Measurements from ENCODE around the gene USP28.

The USP28 gene

GRCh38 chr11:113841691-113842090 lies 33.7 kb downstream of the USP28 start:
- no peak for TF ChIP-seq CTCF (IDR thresholded peaks at IDR 0.05; ENCODE audit: control extremely low read depth, extremely low read depth, low read depth, missing control alignments)
- ChIA-PET CTCF (no interaction called here), POLR2A (no interaction called here)
- DNase-seq (ENCODE audit: extremely low spot score): peak; percentile 16

GRCh38 chr11:113840932-113841664 lies 34.3 kb downstream of the USP28 start:
- CTCF ChIA-PET: no interaction called here
- peak; percentile 24 for DNase-seq (ENCODE audit: extremely low spot score)
- POLR2A ChIA-PET: no interaction called here
- TF ChIP-seq CTCF (IDR thresholded peaks at IDR 0.05; ENCODE audit: control extremely low read depth, extremely low read depth, low read depth, missing control alignments): no peak

GRCh38 chr11:113839842-113840241 lies 35.5 kb downstream of the USP28 start:
- ChIA-PET POLR2A (no interaction called here), CTCF (no interaction called here)
- no peak for TF ChIP-seq CTCF (IDR thresholded peaks at IDR 0.05; ENCODE audit: control extremely low read depth, extremely low read depth, low read depth, missing control alignments)
- DNase-seq (ENCODE audit: extremely low spot score): peak; percentile 64

GRCh38 chr11:113838005-113838404 lies 37.4 kb downstream of the USP28 start:
- no peak for DNase-seq (ENCODE audit: extremely low spot score)
- TF ChIP-seq CTCF (IDR thresholded peaks at IDR 0.05; ENCODE audit: control extremely low read depth, extremely low read depth, low read depth, missing control alignments): no peak
- CTCF ChIA-PET: interaction anchor here (0.8 to 2.2 kb wide), 5 partner anchors 9 to 57 kb away, joined by 3 to 5 read pairs (median 3); no protein-coding TSS in a partner anchor
- POLR2A ChIA-PET: no interaction called here

GRCh38 chr11:113835306-113835705 lies 40.1 kb downstream of the USP28 start:
- CTCF ChIA-PET: interaction anchor here (1.1 to 3.4 kb wide), 2 partner anchors 29 to 62 kb away, joined by 3 to 12 read pairs; partner anchors contain the start of gene ZW10
- POLR2A ChIA-PET: no interaction called here
- TF ChIP-seq CTCF (IDR thresholded peaks at IDR 0.05; ENCODE audit: control extremely low read depth, extremely low read depth, low read depth, missing control alignments): no peak
- DNase-seq (ENCODE audit: extremely low spot score): no peak

GRCh38 chr11:113833151-113833550 lies 42.2 kb downstream of the USP28 start:
- ChIA-PET CTCF (interaction anchor here (1.1 to 3.4 kb wide), 4 partner anchors 11 to 60 kb away, joined by 4 to 12 read pairs (median 6); partner anchors contain the start of gene ZW10), POLR2A (interaction anchor here (0.6 kb wide), 1 partner anchor 28 kb away, joined by 7 read pairs; no protein-coding TSS in a partner anchor)
- DNase-seq (ENCODE audit: extremely low spot score): no peak
- TF ChIP-seq CTCF (IDR thresholded peaks at IDR 0.05; ENCODE audit: control extremely low read depth, extremely low read depth, low read depth, missing control alignments): no peak
